Measurements from ENCODE around the gene SREBF2. TPM values are rescaled to one million over a fixed set of nuclear protein-coding genes. Genes with fewer than 3 reads are reported as not detected.

SREBF2 gene
- total RNA-seq, 1 donor from 2014 or later, result 108 TPM

- peaks cover 8% of the 10 kb centered on the region for H3K27me3 ChIP-seq (ENCODE audit: control insufficient read depth, insufficient read depth, low read length)
Observed at GRCh38 chr22:41931701-41932269, 98.9 kb downstream of the SREBF2 start.

GRCh38 chr22:41932353-41932752, 99.4 kb downstream of the SREBF2 start:
- no peaks in the 10 kb centered on the region for H3K36me3 ChIP-seq (ENCODE audit: control insufficient read depth, insufficient read depth, low read length)
- H3K4me3 ChIP-seq (ENCODE audit: low read depth, low read length), result no peak overlapping the region
- H3K27me3 ChIP-seq (ENCODE audit: control insufficient read depth, insufficient read depth, low read length), result peaks cover 5% of the 10 kb centered on the region
- no peak for DNase-seq (ENCODE audit: low read depth)
- TF ChIP-seq CTCF (IDR thresholded peaks at IDR 0.05; ENCODE audit: insufficient read depth, low read length, poor library complexity, severe bottlenecking), result no peak

More at GRCh38 chr22:41931701-41932269, 98.9 kb downstream of the SREBF2 start:
- no peak overlapping the region for H3K4me3 ChIP-seq (ENCODE audit: low read depth, low read length)
- H3K36me3 ChIP-seq (ENCODE audit: control insufficient read depth, insufficient read depth, low read length), result no peaks in the 10 kb centered on the region
- TF ChIP-seq CTCF (IDR thresholded peaks at IDR 0.05; ENCODE audit: insufficient read depth, low read length, poor library complexity, severe bottlenecking), result no peak
- no peak for DNase-seq (ENCODE audit: low read depth)

GRCh38 chr22:41933411-41934177, 100.7 kb downstream of the SREBF2 start:
- no peak for DNase-seq (ENCODE audit: low read depth)
- Histone ChIP-seq H3K4me3 (ENCODE audit: low read depth, low read length) (no peak overlapping the region), H3K36me3 (ENCODE audit: control insufficient read depth, insufficient read depth, low read length) (no peaks in the 10 kb centered on the region), H3K27me3 (ENCODE audit: control insufficient read depth, insufficient read depth, low read length) (no peaks in the 10 kb centered on the region)
- no peak for TF ChIP-seq CTCF (IDR thresholded peaks at IDR 0.05; ENCODE audit: insufficient read depth, low read length, poor library complexity, severe bottlenecking)

GRCh38 chr22:41934284-41935014, 101.5 kb downstream of the SREBF2 start:
- DNase-seq (ENCODE audit: low read depth), result no peak
- no peak overlapping the region for H3K4me3 ChIP-seq (ENCODE audit: low read depth, low read length)
- H3K27me3 ChIP-seq (ENCODE audit: control insufficient read depth, insufficient read depth, low read length), result no peaks in the 10 kb centered on the region
- TF ChIP-seq CTCF (IDR thresholded peaks at IDR 0.05; ENCODE audit: insufficient read depth, low read length, poor library complexity, severe bottlenecking), result no peak
- H3K36me3 ChIP-seq (ENCODE audit: control insufficient read depth, insufficient read depth, low read length), result no peaks in the 10 kb centered on the region

- no peak for DNase-seq (ENCODE audit: low read depth)
- Histone ChIP-seq H3K27me3 (ENCODE audit: control insufficient read depth, insufficient read depth, low read length) (no peaks in the 10 kb centered on the region), H3K36me3 (ENCODE audit: control insufficient read depth, insufficient read depth, low read length) (no peaks in the 10 kb centered on the region), H3K4me3 (ENCODE audit: low read depth, low read length) (no peak overlapping the region)
- no peak for TF ChIP-seq CTCF (IDR thresholded peaks at IDR 0.05; ENCODE audit: insufficient read depth, low read length, poor library complexity, severe bottlenecking)
Observed at GRCh38 chr22:41935015-41935351, 102.1 kb downstream of the SREBF2 start.

All from kidney epithelial cell (primary cell).